NOMO-1 treated with dmso at 0.1 percent for 144 hours (cell line): ENCODE data around the gene ERF.

Source experiments
- DNase-seq: peaks from one replicate; lab custom pipeline; 2025; ENCODE audit not compliant: unreplicated experiment; lab: John Stamatoyannopoulos, UW

ERF gene

GRCh38 chr19:42217520-42218437, 37.1 kb downstream of the ERF start, which contains the start of gene DEDD2:
TSS of gene DEDD2 (minus strand) at chr19:42217677. CDS start at chr19:42217007, 670 bp downstream.
- peak; percentile 95 for DNase-seq

DNA sequence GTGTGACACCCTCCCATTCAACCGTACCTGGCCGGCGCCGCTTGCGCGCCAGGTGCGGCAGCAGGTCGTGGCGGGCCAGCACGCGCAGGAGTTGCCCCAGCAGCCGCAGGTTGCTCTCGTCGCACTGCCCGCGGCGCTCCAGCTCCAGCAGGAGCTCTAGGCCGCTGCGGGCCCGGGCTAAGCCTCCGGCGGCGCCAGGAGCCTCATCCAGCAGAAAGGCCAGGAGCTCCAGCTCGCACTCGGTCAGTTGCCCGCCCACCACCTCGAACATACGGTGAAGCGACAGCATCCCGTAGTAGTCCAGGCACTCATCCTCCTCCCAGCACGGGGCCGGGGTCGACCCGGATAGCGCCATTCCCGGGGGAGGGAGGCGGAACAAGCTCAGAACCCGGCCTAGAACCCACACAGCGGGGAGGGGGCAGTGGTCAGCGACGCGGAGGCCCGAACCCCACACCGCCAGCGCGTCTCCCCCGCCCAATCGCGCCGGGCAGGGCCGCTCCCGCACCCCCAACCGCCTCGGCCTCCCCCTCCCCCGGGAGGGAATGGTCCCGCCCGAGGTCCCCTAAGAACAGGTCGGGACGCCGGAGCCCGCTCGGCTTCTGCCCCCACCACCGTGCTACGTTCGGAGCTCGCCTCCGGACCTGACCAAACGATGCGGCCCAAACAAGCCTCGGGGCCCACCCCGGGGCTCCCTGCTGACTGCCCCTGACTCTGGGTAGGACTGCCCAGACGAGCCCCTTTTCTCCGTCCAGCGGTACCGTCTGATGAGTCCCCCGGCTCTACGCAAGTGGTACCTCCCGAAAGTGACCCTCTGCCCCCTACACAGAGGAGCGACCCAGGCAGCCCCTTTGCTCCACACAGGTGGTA, 38.0 kb downstream of the ERF start:
- DNase-seq, result no peak

DNA sequence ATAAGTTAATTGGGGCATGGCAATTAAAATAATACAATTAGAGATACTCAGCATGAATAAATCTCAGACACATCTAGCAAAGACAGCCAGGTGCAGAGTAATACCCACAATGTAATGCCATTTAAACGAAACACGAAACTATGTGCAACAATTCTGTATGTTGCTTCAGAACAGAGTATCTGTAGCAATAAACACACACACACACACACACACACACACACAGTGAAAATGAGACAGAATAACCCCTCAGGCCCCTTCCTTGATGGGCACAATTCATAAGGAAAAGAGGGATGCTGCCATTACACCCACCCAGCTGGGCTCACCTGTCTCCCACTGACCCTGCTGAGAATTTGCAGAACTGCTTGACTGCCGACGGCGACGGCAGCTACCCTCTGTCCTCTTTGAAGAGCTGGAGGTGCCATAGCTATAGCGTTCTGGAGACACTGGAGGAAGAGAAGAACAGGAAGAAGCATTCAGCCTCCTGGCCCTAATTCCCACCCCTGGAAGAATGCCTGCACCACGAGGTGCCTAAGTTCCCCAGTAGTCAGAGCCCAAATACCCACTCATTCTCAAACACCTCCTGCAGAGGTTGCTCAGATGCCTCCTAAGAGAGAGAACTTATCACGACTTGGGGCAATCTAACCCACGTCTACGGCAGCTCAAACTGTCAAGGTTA, 40.0 kb downstream of the ERF start:
- DNase-seq, result no peak

GRCh38 chr19:42212886-42213285, 42.0 kb downstream of the ERF start:
- DNase-seq, result no peak

DNA sequence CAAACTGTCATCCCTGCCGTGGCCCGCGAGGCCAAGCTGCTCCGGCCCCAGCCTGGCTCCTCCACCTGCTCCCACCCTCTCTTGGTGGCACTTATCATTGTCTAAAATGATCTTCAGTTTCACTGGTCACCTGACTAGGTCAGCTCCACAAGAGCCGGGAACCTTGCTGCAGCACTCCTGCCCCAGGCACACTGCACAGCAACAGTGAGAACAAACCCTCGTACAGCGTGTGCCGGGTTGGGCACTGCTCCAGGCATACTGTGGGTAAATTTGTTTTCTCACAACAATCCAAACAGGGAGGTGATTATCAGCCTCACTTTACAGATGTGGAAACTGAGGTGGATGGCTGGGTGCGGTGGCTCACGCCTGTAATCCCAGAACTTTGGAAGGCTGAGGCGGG, 46.3 kb downstream of the ERF start:
- DNase-seq, result no peak

DNA sequence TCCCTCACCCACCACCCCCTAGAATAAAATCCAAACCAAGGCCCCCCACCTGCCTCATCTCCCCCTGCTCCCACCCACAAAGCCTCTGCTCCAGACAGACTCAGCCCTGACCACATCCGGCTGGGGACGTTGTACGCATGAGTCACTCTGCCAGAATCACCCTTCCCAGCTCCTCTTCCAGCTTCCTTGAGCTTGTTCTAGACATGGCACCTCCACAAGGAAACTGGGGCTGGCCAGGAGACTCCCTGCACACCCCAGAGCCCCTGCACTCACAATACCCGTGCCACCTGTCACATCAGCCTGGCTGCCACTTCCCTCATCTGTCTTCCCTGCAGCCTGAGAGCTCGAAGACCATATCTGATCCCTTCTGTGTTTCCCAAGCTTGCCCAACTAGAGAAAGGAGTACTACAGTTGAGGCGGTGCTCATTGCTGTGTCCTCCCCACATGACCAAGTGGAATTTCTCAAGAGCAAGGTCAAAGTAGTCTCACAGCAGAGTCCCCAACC, 47.1 kb downstream of the ERF start:
- peak; percentile 9 for DNase-seq

DNA sequence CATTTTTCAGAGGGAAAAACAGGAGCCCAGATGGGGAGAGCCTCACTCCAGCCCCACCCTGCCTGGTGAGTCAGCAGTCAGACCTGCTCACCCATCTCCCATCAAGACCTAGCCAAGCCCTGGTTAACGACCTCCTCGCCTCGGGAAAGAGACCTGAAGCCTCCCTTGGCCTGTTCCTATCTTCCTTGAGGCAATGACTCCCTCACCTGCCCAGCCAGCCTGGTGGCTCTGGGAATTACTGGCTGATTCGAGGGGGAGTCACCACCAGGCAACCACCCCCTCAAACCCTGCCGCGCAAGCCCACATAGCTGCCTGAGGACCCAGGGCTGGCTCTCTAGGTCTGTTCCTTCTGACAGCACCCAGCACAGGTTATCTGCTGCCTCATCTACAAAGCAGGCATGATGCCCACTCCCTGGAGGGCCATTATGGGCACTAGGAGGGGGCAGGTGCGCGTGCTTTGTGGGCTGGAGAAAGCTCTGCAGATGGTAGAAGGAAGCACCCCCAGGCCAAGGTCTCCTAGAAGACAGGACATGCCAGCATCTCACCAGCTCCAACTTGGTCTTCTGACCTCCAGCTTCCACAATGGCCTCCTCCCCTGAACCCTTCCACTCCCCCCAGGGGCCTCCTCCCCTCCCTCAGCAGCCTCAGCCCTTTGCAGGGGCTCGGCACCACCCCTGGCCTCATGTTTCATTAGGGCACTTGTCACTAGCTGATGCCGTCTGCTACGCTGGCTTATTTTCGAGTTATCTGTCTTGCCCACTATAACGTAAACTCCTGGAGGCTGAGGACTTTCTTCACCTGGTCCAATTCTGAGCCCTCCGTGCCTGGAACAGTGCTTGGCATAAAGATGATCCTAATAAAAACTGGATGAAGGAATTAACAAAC, 47.8 kb downstream of the ERF start:
- no peak for DNase-seq

DNA sequence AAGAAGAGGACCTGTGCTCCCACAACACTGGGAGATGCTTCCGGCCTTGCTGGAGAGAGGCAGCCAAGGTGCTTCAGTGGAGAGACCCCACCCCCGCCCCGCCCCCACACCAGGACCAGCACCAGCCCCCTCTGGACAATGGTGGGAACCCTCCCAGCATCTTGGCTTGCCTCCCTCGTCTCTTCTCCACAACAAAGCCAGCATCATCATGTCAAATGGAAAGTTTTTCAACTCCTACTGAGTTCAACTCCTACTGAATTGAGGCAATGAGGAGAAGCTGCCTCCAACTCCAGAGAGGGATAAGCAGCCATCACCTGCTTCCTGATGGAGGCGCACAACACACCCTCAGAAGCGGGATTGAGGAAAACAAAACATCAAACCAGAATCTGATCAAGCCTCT, 50.3 kb downstream of the ERF start:
- DNase-seq, result no peak

DNA sequence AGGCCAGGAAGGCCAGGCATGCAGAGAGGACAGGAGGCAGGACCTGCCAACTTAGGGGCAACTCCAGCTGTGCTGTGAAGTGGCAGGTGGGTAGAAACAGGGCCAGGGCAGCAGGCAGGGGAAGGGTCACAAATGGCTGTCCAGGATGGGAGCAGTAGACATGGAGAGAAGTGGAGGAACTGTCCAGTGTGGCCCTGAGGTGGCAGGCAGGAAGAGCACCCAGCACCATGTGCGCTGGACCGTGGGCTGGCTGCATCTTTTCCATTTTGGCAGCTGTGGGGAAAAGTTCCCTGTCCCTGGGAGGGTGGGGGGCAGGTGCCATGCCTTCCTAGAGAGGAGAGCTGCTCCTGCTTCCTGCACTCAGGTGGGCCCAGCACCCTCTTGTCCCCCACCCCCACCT, 51.2 kb downstream of the ERF start:
- DNase-seq, result no peak

GRCh38 chr19:42202290-42202880, 52.5 kb downstream of the ERF start:
- no peak for DNase-seq

DNA sequence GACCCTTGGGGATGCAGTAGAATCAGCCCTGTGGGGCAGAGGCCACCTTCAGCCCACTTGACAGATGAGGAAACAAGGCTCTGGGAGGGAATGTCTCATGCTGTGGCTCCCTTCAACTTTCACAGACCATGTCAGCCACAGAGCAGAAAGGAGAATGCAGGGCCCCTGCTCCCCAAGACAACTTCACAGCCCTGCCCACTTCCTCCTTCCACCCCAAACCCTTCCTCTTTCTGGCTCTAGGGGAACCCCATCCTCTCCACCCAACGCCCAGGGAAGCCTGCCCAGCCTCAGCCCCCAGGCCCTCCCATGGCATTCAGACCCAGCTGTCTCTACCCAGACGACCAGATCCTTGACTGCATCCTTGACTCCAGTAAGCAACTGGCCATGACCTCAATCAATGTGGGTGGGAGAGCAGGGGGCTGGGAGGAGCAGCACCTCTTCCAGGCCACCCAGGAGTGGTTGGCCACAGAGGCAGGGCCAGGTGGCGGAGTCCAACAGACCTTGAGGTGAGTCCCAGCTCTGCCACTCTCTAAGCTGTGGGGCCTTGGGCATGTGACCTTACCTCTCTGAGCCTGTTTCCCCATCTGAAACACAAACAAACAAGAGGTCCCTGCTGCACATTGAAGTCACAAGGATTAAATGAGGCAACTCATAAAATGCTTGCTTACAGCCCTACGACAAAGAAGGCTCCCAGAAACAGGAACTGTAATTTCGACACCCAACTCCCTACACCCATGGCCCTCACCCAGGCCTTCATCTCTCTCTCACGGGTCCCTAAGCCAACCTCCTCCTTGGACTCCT, 53.2 kb downstream of the ERF start:
- DNase-seq, result peak; percentile 84

- no peak for DNase-seq
Measured at GRCh38 chr19:42200116-42200715, 54.7 kb downstream of the ERF start.

DNA sequence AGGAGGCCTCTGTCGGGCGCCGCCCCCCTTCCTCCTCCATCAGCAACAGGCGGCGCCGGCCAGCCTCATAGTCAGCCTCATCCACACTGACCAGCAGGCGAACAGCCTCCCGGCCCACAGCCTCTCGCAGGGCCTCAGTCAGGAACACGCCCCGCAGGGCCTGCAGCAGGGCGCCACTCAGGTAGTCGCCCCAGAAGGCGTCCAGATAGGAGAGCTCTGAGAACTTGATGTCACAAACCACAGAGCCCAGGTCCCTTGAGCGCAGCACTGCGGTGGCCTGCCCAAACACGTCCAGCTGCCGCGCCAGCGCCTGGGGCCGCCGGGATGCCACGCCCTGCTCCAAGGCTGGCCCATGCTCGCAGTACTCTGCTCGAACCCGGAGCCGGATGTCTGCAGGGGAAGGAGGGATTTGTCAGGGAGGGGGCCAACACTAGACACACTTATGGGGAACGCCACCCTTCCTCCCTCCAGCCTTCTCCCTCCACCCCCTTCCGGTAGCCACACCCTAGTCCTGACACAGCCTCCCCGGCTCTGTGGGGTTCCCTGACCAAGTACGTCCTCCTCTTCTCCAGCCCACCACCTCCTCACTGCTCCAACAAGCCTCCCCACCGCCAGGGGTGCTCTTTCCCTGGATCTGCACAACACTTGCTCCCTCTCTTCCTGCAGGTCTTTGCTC, 55.4 kb downstream of the ERF start:
- peak; percentile 98 for DNase-seq

- DNase-seq, result peak; percentile 53
Measured at GRCh38 chr19:42198676-42199439, 56.1 kb downstream of the ERF start.
